Astrocyte (in vitro differentiated cells and primary cell): ENCODE data around the gene SNTB2.
"Not testable (repeated sequence)": the region's sequence is repeated elsewhere in the genome, so short reads cannot be mapped to it uniquely, and the experiment has no call there.

Source experiments
- CTCF ChIP-seq: IDR thresholded peaks from 2 replicates; pipeline ENCODE4 v1.5.1; 2011; ENCODE audit warnings: low read depth, mild to moderate bottlenecking, inconsistent platforms, low read length, moderate library complexity; ENCODE audit not compliant: insufficient read depth
- EZH2 ChIP-seq: IDR thresholded peaks from 2 replicates; pipeline ENCODE4 v1.6.1; 2012; ENCODE audit warnings: mild to moderate bottlenecking, low read length, inconsistent platforms; ENCODE audit not compliant: insufficient read depth

GRCh38 chr16:69296771-69297170 lies 109.8 kb downstream of the SNTB2 start:
- TF ChIP-seq CTCF, EZH2: not testable (repeated sequence)
